Mononuclear cell (primary cell): Measurements from ENCODE around the gene SPEF2. TPM values are rescaled to one million over a fixed set of nuclear protein-coding genes. Genes with fewer than 3 reads are reported as not detected.

Source experiments
- H3K27me3 ChIP-seq: 2 replicates; pipeline ENCODE4 v1.6.0; 2011; ENCODE audit warnings: low read length, control low read depth; ENCODE audit not compliant: insufficient read depth
- H3K4me1 ChIP-seq: 2 replicates; pipeline ENCODE4 v1.5.1; 2011; ENCODE audit warnings: mild to moderate bottlenecking, low read length, control low read depth; ENCODE audit not compliant: insufficient read depth
- H3K4me3 ChIP-seq: 2 replicates; pipeline ENCODE4 v1.5.1; 2011; ENCODE audit warnings: mild to moderate bottlenecking, low read length, moderate library complexity
- H3K9me3 ChIP-seq: 2 replicates; pipeline ENCODE4 v1.5.1; 2011; ENCODE audit warnings: low read depth, mild to moderate bottlenecking, control low read depth, low read length
- total RNA-seq: library from RNA; depleted of rRNA; stranded (reverse); fragments of >200 nt; gene quantifications from one replicate; pipeline ENCODE4 v1.2.3, GENCODE V29; 2012

SPEF2 gene
- total RNA-seq, 1 donor = 2.9 TPM

DNA sequence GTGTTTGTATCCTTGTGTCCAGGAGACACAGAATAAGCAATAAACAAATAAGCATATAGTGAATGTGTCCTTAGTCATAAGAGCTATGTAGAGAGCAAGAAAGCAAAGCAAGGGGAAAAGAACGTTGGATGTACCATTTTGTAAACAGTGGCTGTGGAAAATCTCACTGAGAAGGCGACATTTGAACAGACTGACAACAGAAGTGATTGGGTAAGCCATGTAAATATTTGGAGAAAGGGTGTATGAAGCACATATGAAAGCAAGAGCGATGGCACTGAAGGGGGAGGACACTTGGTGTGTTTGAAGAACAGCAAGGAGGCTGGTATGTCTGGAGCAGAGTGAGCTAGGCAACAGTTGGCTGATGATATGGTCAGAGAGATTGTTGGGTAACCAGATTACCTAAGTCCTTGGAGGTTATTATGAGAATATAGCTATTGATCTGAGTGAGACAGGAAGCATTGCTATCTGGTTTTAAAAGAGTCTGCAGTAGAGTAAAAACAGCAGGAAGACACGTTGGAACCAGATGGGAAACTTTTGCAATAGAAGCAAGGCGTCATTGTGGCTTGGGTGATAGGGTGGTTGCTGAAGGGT, 123.6 kb downstream of the SPEF2 start:
- no peaks in the 10 kb centered on the region for H3K9me3 ChIP-seq
- H3K4me1 ChIP-seq = no peaks in the 10 kb centered on the region
- no peaks in the 10 kb centered on the region for H3K27me3 ChIP-seq

DNA sequence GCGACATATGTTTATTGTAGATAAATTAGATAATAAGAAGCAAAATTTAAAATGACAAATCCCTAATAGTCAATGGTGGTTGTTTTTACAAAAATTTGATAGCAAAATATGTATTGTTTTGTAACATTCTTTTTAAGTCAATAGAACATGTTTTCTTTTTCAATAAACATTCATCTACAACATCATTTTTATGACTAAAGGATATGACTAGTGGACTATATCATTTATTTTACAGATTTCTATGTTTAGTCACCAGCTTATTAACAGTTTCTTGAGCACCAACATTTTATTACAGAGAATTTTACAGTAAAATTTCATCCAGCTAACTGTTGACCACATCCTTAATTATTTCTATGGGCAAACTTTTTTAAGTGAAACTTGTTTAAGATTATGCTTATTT, 124.3 kb downstream of the SPEF2 start:
- no peaks in the 10 kb centered on the region for H3K27me3 ChIP-seq
- no peaks in the 10 kb centered on the region for H3K9me3 ChIP-seq
- no peaks in the 10 kb centered on the region for H3K4me1 ChIP-seq
- no peak overlapping the region for H3K4me3 ChIP-seq

More for the DNA sequence above, 123.6 kb downstream of the SPEF2 start:
- no peak overlapping the region for H3K4me3 ChIP-seq

DNA sequence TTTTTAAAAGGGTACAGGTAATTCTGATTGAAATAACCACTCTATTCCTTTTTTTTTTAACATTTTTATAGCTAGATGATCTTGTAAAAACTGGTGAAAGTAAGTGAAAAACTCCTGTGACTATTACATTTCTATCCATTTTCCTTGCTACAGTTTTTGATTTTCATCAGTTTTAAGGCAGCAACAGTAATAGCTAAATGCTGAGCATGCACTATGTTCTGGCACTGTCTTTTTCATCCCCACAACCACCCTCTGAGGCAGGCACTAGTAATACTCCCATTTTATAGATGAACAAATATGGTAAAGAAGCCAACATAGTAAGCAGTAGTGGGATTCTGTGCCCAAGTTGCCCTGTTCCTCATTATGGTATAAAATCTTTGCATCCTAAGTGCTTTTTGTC, 126.0 kb downstream of the SPEF2 start:
- H3K4me1 ChIP-seq = no peaks in the 10 kb centered on the region

DNA sequence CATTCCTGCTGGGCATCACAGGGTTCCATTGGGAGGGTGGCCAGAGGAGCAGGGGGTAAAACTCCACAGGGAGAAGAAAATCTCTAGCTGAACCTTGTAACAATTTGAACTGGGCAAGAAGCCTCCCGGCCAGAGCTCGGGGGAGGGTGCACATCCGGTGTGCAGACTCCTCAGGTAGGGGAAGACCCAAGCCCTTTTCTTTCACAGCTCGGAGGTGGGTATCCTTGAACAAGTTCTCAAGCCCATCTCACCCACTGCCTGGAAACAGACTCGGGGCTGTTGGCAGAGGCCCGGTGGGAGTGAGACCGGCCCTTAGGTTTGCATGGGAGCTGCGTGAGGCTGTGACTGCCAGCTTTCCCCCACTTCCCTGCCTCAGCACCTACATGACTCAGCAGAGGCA, 127.5 kb downstream of the SPEF2 start:
- no peak overlapping the region for H3K4me3 ChIP-seq

More for the DNA sequence above, 126.0 kb downstream of the SPEF2 start:
- H3K4me3 ChIP-seq = no peak overlapping the region
- no peaks in the 10 kb centered on the region for H3K27me3 ChIP-seq
- H3K9me3 ChIP-seq = no peaks in the 10 kb centered on the region

DNA sequence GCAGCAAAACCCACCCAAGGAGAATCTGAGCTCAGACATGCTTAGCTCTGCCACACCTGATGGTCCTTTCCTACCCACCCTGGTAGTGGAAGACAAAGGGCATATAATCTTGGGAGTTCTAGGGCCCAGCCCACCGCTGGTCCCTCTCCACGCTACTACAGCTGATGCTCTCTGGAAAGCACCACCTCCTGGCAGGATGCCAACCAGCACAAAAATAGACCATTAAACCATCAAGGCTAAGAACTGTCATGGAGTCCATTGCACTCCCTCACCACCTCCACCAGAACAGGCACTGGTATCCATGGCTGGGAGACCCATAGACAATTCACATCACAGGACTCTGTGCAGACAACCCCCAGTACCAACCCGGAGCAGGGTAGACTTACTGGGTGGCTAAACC, 128.0 kb downstream of the SPEF2 start:
- Histone ChIP-seq H3K4me3 (no peak overlapping the region), H3K9me3 (no peaks in the 10 kb centered on the region), H3K27me3 (no peaks in the 10 kb centered on the region), H3K4me1 (no peaks in the 10 kb centered on the region)

More for the DNA sequence above, 127.5 kb downstream of the SPEF2 start:
- no peaks in the 10 kb centered on the region for H3K9me3 ChIP-seq
- no peaks in the 10 kb centered on the region for H3K27me3 ChIP-seq
- H3K4me1 ChIP-seq = no peaks in the 10 kb centered on the region

DNA sequence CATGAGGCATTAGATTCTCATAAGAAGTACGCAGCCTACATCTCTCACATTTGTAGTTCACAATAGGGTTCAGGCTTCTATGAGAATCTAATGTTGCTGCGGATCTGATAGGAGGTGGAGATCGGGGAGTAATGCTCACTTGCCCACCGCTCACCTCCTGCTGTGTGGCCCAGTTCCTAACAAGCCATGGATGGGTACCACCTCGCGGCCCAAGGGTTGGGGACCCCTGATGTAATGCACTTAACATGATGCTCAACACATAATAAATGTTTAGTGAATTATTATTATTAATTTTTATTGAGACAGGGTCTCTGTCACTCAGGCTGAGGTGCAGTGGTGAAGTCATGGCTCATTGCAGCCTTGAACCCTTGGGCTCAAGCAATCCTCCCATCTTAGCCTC, 134.3 kb downstream of the SPEF2 start:
- no peaks in the 10 kb centered on the region for H3K9me3 ChIP-seq
- H3K4me1 ChIP-seq = no peaks in the 10 kb centered on the region
- H3K27me3 ChIP-seq = no peaks in the 10 kb centered on the region
- no peak overlapping the region for H3K4me3 ChIP-seq

DNA sequence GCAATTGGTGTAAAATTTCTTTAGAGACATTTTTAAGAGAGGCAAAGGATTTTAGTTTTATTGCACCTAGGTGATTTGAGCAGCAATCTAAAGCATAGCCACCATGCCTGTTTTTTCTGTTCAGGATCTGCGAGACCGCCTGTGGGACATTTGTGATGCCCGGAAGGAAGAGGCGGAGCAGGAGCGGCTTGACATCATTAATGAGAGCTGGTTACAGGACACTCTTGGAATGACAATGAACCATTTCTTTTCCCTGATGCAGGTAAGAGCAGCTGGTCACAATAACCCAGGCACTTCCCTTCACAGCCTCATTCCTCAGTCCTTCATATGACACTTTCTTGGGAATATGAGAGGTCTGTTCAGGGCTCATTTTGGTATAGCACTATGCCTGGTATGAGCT, 135.8 kb downstream of the SPEF2 start:
- Histone ChIP-seq H3K9me3 (no peaks in the 10 kb centered on the region), H3K4me1 (no peaks in the 10 kb centered on the region), H3K4me3 (no peak overlapping the region)

DNA sequence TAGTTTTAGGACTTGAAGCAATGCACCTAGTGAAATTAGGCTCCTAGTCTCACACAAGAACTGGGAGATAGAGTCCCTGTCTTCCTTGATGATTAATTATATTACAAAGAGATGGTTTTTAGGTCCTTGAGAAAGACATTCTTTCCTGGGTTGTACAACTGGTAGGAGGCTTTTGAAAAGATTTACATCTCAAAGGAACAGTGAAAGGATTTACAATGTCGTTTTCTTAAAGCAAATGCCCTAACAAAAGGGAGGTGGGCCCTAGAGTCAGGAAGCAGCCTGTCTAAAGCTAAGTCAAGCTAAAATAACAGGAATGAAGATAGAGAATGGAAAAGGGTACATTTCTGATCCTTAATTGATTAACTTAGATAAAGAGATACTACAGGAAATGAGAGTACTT, 136.8 kb downstream of the SPEF2 start:
- no peak overlapping the region for H3K4me3 ChIP-seq
- no peaks in the 10 kb centered on the region for H3K27me3 ChIP-seq
- H3K4me1 ChIP-seq = no peaks in the 10 kb centered on the region
- no peaks in the 10 kb centered on the region for H3K9me3 ChIP-seq

More for the DNA sequence above, 135.8 kb downstream of the SPEF2 start:
- no peaks in the 10 kb centered on the region for H3K27me3 ChIP-seq

DNA sequence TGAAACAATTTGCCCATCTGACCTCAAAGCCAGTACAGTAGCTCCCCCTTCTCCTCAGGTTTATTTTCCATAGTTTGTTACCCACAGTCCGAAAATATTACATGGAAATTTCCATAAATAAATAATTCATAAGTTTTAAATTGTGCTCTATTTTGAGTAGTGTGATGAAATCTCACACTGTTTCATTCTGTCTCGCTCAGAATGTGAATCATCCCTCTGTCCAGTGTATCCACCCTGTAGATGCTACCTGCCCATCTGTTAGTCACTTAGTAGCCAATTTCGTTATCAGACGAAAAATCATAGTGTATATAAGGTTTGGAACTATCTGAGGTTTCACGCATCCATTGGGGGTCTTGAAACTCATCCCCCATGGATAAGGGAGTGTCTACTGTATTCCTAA, 138.3 kb downstream of the SPEF2 start:
- Histone ChIP-seq H3K9me3 (no peaks in the 10 kb centered on the region), H3K27me3 (no peaks in the 10 kb centered on the region), H3K4me1 (no peaks in the 10 kb centered on the region), H3K4me3 (no peak overlapping the region)

DNA sequence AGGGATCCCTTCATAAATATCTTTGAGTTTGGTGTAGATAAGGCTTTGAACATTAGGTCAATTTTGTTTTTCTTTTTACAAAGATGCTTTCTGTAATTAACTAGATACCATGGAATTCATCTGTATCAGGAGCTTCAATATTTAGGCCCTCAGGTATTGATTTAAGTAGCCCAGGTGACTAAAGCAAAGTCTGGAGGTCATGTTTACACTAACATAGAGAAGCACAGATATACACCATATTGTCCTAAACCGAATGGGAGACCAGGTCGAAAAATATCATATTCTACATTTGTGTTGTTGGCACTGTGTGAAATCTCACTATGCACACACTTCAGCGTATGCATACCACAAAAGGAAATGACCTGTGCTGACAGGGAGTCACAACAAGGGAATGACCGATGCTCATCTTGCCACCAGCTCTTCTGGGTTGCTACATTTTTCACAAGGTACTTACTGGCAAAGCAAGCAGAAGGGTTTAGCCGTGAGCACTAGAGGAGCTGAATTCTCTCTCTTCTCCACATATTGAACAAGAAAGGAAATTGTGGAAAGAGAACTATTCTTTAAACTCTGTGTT, 140.6 kb downstream of the SPEF2 start:
- Histone ChIP-seq H3K27me3 (no peaks in the 10 kb centered on the region), H3K4me1 (no peaks in the 10 kb centered on the region), H3K4me3 (no peak overlapping the region), H3K9me3 (no peaks in the 10 kb centered on the region)

DNA sequence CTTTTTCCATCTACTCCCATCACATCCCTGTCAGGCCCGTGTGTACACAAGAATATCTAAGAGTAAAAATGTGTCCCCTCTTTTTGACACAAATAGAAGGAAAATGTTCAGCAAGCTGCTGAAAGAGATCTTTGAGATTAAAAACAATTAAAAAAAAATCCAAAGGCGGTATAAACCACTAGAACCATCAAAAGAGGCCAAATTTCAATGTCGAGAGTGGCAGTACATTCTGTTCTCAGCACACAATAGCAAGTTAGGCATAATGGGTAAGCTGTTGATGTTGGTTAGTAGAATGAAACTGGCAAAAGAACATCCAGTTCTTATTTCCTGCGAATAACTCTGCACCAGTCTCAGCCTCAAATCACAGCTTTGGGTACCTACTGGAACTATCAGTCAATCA, 143.9 kb downstream of the SPEF2 start:
- H3K27me3 ChIP-seq = no peaks in the 10 kb centered on the region
- H3K4me3 ChIP-seq = no peak overlapping the region
- H3K9me3 ChIP-seq = no peaks in the 10 kb centered on the region
- H3K4me1 ChIP-seq = no peaks in the 10 kb centered on the region

DNA sequence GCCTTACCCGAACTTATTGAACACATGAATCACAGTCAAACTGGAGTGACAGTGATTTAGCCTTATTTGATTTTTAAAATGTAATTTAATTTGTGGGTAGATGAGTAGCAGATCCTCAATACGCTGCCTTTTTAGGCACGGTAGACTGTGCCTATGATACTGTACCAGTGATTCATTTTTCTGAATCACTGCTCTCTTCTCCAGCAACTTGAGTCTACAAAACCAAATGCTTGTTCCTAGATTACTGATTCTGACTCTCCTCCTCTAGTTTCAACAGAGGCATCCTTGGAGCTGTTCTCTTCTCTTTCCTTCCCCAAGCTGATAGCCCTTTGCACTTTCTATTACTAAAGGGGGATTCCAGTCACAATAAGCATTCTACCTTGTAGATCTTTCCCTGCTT, 144.7 kb downstream of the SPEF2 start:
- H3K27me3 ChIP-seq = no peaks in the 10 kb centered on the region
- no peaks in the 10 kb centered on the region for H3K4me1 ChIP-seq
- H3K4me3 ChIP-seq = no peak overlapping the region

DNA sequence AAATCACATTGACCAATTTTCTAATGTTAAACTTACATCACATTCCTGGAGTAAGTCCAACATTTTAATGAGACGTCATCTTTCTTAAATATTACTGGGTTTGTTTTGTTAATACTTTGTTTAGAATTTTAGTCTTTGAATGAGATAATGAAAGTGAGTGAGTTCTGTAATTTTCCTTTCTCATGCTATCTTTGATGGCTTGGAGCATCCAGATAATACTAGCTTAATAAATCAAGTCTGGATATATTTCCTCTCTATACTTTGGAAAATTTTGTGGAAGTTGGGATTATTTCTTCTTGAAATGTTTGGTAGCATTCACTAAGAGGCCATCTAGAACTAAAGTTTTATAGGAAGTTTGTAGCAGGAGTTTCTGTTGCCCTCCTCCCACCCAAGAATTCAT, 148.3 kb downstream of the SPEF2 start:
- no peaks in the 10 kb centered on the region for H3K4me1 ChIP-seq
- H3K27me3 ChIP-seq = no peaks in the 10 kb centered on the region
- H3K4me3 ChIP-seq = no peak overlapping the region
- no peaks in the 10 kb centered on the region for H3K9me3 ChIP-seq

More for the DNA sequence above, 144.7 kb downstream of the SPEF2 start:
- no peaks in the 10 kb centered on the region for H3K9me3 ChIP-seq

DNA sequence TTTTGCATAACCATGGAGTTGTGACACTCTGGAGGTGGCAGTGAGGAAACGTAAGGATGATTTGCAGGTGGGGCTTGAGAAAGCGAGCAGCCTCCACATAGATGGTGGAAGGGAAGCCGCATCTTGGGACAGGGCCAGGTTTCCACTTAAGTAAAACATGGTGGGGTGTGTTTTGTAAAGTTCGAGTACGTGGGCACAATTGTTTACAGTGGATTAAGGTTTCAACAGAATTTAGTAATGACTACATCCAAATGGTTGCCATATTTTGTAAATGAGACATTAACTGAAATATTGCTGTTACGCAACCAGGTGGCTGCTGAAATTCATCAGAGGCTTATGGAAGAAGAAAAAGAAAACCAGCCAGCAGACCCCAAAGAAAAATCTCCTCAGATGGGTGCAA, 153.6 kb downstream of the SPEF2 start:
- Histone ChIP-seq H3K27me3 (no peaks in the 10 kb centered on the region), H3K9me3 (no peaks in the 10 kb centered on the region), H3K4me1 (no peaks in the 10 kb centered on the region), H3K4me3 (no peak overlapping the region)

DNA sequence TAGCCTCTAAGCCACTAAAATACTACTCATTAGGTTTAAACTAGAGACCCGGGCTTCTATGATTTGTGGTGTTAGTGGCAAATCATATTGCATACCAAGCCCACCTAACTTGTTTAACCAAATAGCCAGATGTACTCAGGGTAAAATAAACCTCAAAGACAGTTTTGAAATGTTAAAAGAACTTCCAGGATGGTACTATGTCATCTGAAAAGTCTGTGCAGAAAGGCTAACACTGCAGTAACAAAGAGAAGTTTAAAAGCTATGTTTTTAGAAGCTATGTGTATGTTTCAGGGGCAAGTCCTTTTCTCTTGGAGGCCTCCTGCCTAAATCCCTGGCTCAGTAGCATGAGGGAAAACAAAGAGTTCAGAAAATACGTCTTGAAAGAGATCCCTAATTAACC, 154.2 kb downstream of the SPEF2 start:
- H3K9me3 ChIP-seq = no peaks in the 10 kb centered on the region
- no peaks in the 10 kb centered on the region for H3K27me3 ChIP-seq
- no peaks in the 10 kb centered on the region for H3K4me1 ChIP-seq
- H3K4me3 ChIP-seq = no peak overlapping the region

DNA sequence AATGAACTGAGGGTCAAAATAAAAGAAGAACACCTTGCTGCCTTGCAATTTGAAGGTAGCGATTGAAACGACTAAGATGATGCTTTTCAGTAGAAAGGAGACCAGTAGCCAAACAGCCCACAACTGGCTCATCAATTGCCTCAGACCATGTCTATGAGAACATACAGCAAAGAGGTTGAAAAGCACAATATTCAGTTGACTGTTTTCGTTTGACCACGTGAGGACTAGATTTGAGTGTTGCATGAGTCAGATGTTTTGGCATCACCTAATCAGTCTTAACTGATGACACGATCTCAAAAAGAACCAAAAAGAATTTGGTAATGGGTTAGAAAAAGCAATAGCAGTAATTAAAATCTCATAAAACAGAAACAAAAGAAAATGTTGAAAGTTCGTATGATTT, 156.3 kb downstream of the SPEF2 start:
- no peak overlapping the region for H3K4me3 ChIP-seq
- no peaks in the 10 kb centered on the region for H3K27me3 ChIP-seq
- H3K4me1 ChIP-seq = no peaks in the 10 kb centered on the region
- H3K9me3 ChIP-seq = no peaks in the 10 kb centered on the region
